Measurements from ENCODE around the gene RRAD. TPM values are rescaled to one million over a fixed set of nuclear protein-coding genes. Genes with fewer than 3 reads are reported as not detected.

RRAD gene
- total and polyA plus RNA-seq, 2 of the 4 experiments (the other 2 are of a cell fraction) = 1.3 to 2.1 TPM

DNA sequence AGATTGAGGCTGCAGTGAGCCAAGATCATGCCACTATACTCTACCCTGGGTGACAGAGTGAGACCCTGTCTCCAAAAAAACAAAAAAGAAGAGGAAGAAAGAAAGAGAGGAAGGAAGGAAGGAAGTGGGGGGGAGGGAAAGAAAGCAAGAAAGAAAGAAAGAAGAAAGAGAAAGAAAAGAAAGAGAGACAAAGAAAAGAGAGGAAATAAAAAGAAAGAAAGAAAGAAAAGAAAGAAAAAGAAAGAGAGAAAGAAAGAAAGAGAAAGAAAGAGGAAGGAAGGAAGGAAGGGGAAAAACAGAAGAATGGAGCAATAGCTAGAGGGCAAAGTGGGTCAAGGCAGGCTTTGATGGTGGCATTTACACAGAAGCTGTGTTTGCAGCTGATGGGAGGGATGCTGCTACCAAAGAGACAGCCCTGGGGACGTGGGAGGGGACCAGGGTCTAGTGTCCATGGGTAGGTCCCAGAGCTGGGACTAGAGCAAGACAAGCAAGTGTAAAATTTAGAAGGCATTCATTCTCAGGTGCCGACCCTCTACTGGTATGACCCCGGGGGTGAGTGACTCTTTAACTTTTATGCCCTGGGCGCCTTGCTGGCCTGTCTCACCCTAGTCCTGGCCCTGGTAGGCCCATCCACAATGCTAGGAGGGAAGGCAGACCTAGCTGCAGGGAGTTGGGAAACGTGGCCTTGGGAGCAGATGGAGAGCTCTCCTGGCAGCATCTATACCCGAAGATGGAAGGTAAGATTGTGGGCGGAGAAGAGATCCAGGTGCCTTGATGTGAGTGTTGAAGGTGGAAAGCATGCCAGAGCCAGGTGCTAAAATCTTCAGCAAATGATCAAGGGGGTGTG lies 33.7 kb upstream of the RRAD start:
- H3K79me1 ChIP-seq (ENCODE audit: low read depth in 1 of 2, low read length in 2 of 2) = no peaks in the 10 kb centered on the region
- H3K4me1 ChIP-seq (ENCODE audit: control insufficient read depth, insufficient read depth, low read length) = no peaks in the 10 kb centered on the region
- no TSS peak for BruUV-seq (replicated peaks)
- WGBS, 2 experiments (ENCODE audit: extremely low coverage in 2 of 2, insufficient read length in 1 of 2) = 60% methylated on average over 5 of the region's 7 CpGs; no CpG with 5 or more reads in 1 of the 2 experiments
- DNase-seq (no peak), ATAC-seq (ENCODE audit: low read depth) (no peak)
- H3K36me3 ChIP-seq (ENCODE audit: control insufficient read depth, insufficient read depth, low read length) = no peaks in the 10 kb centered on the region
- no peak overlapping the region for H2BK20ac ChIP-seq (ENCODE audit: low read depth, low read length)
- no peaks in the 10 kb centered on the region for H3K9me3 ChIP-seq (ENCODE audit: control insufficient read depth, insufficient read depth, low read length)
- H3K27ac ChIP-seq (ENCODE audit: insufficient read depth, low read length) = no peak overlapping the region
- H4K8ac ChIP-seq (ENCODE audit: low read depth in 2 of 2, low read length in 2 of 2) = no peak overlapping the region
- H3K9me1 ChIP-seq (ENCODE audit: insufficient read depth, low read length) = peaks cover 3% of the 10 kb centered on the region; the same call in 1 of the 2 replicates
- TF ChIP-seq, protein P1, sequence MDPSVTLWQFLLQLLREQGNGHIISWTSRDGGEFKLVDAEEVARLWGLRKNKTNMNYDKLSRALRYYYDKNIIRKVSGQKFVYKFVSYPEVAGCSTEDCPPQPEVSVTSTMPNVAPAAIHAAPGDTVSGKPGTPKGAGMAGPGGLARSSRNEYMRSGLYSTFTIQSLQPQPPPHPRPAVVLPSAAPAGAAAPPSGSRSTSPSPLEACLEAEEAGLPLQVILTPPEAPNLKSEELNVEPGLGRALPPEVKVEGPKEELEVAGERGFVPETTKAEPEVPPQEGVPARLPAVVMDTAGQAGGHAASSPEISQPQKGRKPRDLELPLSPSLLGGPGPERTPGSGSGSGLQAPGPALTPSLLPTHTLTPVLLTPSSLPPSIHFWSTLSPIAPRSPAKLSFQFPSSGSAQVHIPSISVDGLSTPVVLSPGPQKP (IDR thresholded peaks at IDR 0.05; ENCODE audit: borderline replicate concordance, low read depth, low read length) = no peak
- TF ChIP-seq MAZ (IDR thresholded peaks at IDR 0.05; ENCODE audit: borderline replicate concordance, low read depth, low read length) (no peak), SMC3 (IDR thresholded peaks at IDR 0.05; ENCODE audit: low read depth, low read length) (no peak), NFE2L2 (IDR thresholded peaks at IDR 0.05; ENCODE audit: low read depth, low read length) (no peak)
- TF ChIP-seq, protein P2, sequence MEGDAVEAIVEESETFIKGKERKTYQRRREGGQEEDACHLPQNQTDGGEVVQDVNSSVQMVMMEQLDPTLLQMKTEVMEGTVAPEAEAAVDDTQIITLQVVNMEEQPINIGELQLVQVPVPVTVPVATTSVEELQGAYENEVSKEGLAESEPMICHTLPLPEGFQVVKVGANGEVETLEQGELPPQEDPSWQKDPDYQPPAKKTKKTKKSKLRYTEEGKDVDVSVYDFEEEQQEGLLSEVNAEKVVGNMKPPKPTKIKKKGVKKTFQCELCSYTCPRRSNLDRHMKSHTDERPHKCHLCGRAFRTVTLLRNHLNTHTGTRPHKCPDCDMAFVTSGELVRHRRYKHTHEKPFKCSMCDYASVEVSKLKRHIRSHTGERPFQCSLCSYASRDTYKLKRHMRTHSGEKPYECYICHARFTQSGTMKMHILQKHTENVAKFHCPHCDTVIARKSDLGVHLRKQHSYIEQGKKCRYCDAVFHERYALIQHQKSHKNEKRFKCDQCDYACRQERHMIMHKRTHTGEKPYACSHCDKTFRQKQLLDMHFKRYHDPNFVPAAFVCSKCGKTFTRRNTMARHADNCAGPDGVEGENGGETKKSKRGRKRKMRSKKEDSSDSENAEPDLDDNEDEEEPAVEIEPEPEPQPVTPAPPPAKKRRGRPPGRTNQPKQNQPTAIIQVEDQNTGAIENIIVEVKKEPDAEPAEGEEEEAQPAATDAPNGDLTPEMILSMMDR (conservative IDR thresholded peaks at IDR 0.05; ENCODE audit: low read depth, low read length) = no peak
- H3K4me2 ChIP-seq (ENCODE audit: low read depth, low read length) = no peak overlapping the region
- H2AK5ac ChIP-seq (ENCODE audit: low read depth, low read length) = no peak overlapping the region
- no peak overlapping the region for H3K56ac ChIP-seq (ENCODE audit: extremely low read depth, insufficient read depth, low read length)
- no peak overlapping the region for H2BK15ac ChIP-seq (ENCODE audit: low read depth, low read length)
- in situ Hi-C loops (cut with MboI; ENCODE audit: low sequenced_read_pairs) (no loop called here), intact Hi-C loops (cut with micrococcal nuclease) (no loop called here), dilution Hi-C loops (cut with HindIII; ENCODE audit: low sequenced_read_pairs, unreplicated experiment) (no loop called here)
- no peak overlapping the region for H2AFZ ChIP-seq (replicated peaks; ENCODE audit: low read length, poor library complexity)
- peaks cover 16% of the 10 kb centered on the region for H3K27me3 ChIP-seq (ENCODE audit: control insufficient read depth, insufficient read depth, low read length)
- no peak overlapping the region for H3K9ac ChIP-seq (ENCODE audit: low read depth, low read length)
- ChIA-PET CTCF (interaction anchor here (1.2 to 1.5 kb wide), 2 partner anchors 12 to 64 kb away, joined by 4 read pairs; no protein-coding TSS in a partner anchor), POLR2A (ENCODE audit: unreplicated experiment) (interaction anchor here (0.6 kb wide), 1 partner anchor 76 kb away, joined by 3 read pairs; no protein-coding TSS in a partner anchor)
- no peak overlapping the region for H2BK5ac ChIP-seq (ENCODE audit: low read depth, low read length, poor library complexity, severe bottlenecking)
- H2AK9ac ChIP-seq (replicated peaks; ENCODE audit: low read depth, low read length, poor library complexity) = no peak overlapping the region
- no peak overlapping the region for H3K14ac ChIP-seq (replicated peaks; ENCODE audit: low read depth, low read length)
- H4K91ac ChIP-seq (ENCODE audit: insufficient read depth, low read depth, low read length) = no peak overlapping the region
- H3K4me3 ChIP-seq (ENCODE audit: insufficient read depth, low read depth, low read length) = no peak overlapping the region
- H3K4ac ChIP-seq (ENCODE audit: low read depth, low read length) = no peak overlapping the region
- no peak overlapping the region for H2BK120ac ChIP-seq (ENCODE audit: low read depth, low read length)
- no peak overlapping the region for H4K5ac ChIP-seq (ENCODE audit: low read depth, low read length)
- H4K20me1 ChIP-seq (ENCODE audit: insufficient read depth, low read length) = no peaks in the 10 kb centered on the region
- H3K23ac ChIP-seq (ENCODE audit: low read depth, low read length) = no peak overlapping the region
- H3K18ac ChIP-seq (ENCODE audit: low read depth, low read length) = no peak overlapping the region

All from IMR-90 (cell line).